NCI-H1048 (cell line): ENCODE measurements around the gene SH3GL1.

Experiments used
- DNase-seq: peaks from one replicate; lab custom pipeline; 2025; lab: John Stamatoyannopoulos, UW

SH3GL1 gene

DNA sequence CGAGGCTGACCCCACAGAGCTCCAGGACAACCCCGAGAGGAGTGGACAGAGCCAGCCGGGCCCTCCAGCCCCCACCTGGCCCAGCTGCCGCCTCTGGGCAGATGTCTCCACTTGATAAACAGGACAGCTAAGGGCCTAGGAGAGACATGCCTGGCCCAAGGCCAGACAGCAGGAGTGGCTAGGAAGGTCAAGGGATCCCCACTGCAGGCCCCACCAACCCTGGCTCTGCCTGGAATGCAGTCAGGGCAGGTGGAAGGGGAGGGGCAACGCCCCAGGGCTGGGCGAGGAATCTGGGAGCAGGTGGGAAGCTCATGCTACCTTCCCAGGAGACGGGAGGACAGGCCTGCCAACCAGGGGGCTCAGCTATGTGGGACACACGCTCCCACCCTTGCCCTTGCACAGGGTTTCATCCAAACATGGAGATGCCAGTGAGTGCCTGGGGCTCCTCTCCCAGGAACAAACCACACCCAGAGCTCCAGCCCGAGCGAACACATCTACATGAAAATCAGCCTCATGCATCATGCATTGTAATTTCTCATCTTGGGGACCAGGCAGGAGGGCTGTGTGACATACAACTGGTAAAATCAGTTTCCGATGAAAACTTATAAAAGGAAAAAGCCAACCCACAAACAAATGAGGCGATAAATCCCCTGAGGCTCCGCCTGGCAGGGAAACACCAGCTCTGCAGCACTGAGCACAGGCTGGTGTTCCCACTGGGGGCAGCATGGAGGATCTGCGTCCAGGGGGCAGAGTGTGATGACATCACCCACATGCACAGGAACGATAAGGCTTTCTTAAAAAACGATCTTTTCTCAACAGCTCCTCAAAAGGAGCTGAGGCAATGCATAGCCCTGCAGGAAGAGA is 25.0 kb downstream of the SH3GL1 start:
- no peak for DNase-seq

DNA sequence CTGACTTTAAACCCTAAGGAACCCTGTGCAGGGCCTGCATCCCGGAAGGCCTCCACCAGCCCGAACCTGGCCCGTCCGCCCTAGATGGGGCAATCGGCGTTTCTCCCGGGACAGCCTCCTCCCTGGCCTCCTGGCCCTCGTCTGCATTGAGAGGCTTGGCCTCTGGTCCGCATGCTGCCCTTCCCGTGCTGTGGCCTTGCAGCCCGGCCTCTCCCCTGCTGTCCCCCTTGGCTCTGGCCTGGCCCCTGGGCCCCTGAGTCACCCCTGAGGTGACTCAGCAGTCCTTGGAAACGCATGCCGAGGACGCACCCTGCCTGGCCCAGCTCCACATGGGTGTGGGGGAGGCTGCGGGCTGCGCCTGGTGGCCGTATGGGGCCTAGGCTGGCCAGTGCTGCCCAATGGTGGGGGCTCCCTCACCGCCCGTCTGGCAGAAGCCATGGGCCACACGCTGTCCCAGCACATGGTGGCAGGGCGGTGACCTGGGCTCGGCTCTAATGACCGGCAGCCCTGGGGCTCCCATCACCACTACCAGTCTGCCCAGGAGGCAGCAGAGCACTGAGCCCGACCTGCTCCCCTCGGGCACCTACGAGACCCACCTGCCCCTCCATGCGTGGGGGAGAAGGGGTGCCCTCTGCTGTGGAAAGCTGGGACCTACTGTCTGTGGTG is 25.7 kb downstream of the SH3GL1 start:
- no peak for DNase-seq

GRCh38 chr19:4373601-4374497 is 26.5 kb downstream of the SH3GL1 start:
- no peak for DNase-seq

GRCh38 chr19:4373013-4373367 is 27.4 kb downstream of the SH3GL1 start:
- no peak for DNase-seq

- no peak for DNase-seq
These were observed 28.0 kb downstream of the SH3GL1 start for GRCh38 chr19:4372165-4373012.

GRCh38 chr19:4371247-4372164 is 28.8 kb downstream of the SH3GL1 start:
- no peak for DNase-seq

- no peak for DNase-seq
These were observed 29.8 kb downstream of the SH3GL1 start for GRCh38 chr19:4370418-4371041.

- no peak for DNase-seq
These were observed 30.5 kb downstream of the SH3GL1 start for GRCh38 chr19:4369888-4370260.

GRCh38 chr19:4369109-4369887 is 31.0 kb downstream of the SH3GL1 start:
- DNase-seq: no peak

- DNase-seq: no peak
These were observed 32.1 kb downstream of the SH3GL1 start for GRCh38 chr19:4368128-4368820.

- no peak for DNase-seq
These were observed 32.6 kb downstream of the SH3GL1 start for GRCh38 chr19:4367781-4368127.

DNA sequence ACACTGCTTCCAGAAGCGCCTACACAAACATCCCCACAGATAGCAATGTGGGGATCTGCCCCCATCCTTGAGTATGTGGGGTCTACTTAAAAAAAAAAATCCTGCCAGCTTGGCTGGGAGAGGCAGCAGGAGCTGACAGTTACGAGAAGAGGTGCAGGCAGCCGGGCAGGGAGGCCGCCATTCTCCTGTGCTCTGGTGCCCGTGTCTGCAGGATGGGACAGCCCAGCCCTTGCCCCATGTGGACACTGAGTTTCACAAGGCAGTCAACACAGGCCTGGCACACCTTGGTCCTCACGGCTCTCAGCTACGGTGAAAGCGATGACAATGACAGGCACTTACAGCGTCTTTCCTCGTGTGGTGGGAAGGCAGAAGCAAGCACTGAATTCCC is 33.0 kb downstream of the SH3GL1 start:
- no peak for DNase-seq

- DNase-seq: no peak
These were observed 33.5 kb downstream of the SH3GL1 start for GRCh38 chr19:4366666-4367335.

GRCh38 chr19:4365791-4366665 is 34.3 kb downstream of the SH3GL1 start:
- no peak for DNase-seq

DNA sequence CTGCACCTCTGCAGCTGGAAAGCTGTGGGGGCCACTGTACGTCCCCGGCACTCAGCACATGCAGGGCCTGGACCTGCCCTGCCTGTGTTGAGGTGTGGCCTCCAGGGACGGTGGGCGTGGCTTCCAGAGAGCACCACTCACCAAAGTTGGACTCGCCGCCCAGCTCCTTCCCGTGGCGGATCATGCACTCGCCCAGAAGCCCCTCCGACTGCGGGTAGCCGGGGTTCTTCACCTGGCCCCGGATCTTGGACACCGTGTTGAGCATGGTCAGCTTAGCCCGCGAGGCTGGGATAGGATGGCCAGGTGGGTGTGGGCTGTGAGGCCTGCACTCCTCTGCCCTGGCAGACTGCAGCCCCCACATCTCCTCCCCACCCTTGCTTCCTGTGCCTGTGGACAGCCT is 35.0 kb downstream of the SH3GL1 start:
- DNase-seq: no peak

DNA sequence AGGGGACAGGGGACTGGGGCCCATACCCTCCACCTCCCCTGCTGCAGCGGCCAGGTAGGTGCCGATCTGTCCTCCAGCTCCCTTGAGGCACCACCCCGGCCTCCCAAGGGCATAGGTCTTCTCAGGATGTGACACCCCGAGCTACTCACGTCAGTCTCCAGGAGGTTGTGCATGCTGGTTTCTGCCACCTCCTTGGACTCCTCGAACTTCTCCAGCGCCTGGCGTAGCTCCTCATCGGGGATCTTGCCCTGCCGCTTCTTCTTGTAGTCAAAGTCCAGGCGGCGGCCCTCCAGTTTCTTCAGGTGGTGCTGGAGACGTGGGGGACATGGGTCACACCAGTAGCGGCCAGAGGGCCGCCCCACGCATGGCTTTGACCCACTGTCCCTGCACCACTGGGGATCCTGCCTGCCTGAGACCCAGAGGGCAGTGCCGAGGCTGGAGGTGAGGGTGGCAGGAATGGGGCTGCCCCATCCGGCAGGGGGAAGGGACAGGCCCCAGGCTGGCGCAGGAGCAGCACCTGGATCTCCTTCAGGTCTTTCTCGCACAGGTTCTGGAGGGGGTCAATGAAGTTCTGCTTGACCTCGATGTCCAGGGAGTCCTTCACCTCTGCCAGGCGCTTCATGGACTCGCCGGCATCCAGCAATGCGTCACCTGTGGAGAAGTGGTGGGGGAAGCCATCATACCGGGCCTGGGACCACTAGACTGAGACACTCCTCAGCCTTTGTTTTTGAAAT is 36.6 kb downstream of the SH3GL1 start:
- DNase-seq: no peak
